Head of caudate nucleus (tissue), 42 donors: ENCODE measurements around the gene EGFLAM.

Experiments used
- DNase-seq, 42 donors: peaks; one replicate each; pipeline versions ENCODE4 v3.0.0 to v3.0.0-alpha.2; 2020 to 2021; ENCODE audit warnings: mixed read lengths in 7 of 42
- intact Hi-C: fragments of 100-400 bp; cut with DNase I; formaldehyde crosslinking; loops from one replicate; pipeline ENCODE4 v1.15.0; 2022

Gene EGFLAM

GRCh38 chr5:38456657-38457399 is 198.5 kb downstream of the EGFLAM start:
- peak in 2 of 42 donors; percentile 9 to 32 for DNase-seq
- intact Hi-C loops = no loop called here

- DNase-seq = no peak
- intact Hi-C loops = no loop called here
Measured at GRCh38 chr5:38458174-38458573, 199.8 kb downstream of the EGFLAM start.

GRCh38 chr5:38462976-38463633 is 204.7 kb downstream of the EGFLAM start:
- no peak for DNase-seq
- intact Hi-C loops = no loop called here

GRCh38 chr5:38463634-38464521 is 205.5 kb downstream of the EGFLAM start:
- no peak for DNase-seq
- intact Hi-C loops = no loop called here

GRCh38 chr5:38465061-38465460 is 206.7 kb downstream of the EGFLAM start:
- intact Hi-C loops = no loop called here
- DNase-seq = no peak

GRCh38 chr5:38465702-38466423 is 207.5 kb downstream of the EGFLAM start:
- no peak for DNase-seq
- intact Hi-C loops = no loop called here

- DNase-seq = peak in 41 of 42 donors; percentile 37 to 86 (median 65)
- intact Hi-C loops = no loop called here
Measured at GRCh38 chr5:38466424-38467189, 208.2 kb downstream of the EGFLAM start.

- DNase-seq = peak in 29 of 42 donors; percentile 32 to 76 (median 54)
- intact Hi-C loops = no loop called here
Measured at GRCh38 chr5:38467353-38468040, 209.1 kb downstream of the EGFLAM start.

GRCh38 chr5:38468202-38468673 is 209.9 kb downstream of the EGFLAM start:
- intact Hi-C loops = no loop called here
- DNase-seq = no peak

GRCh38 chr5:38468978-38469706 is 210.8 kb downstream of the EGFLAM start:
- intact Hi-C loops = no loop called here
- DNase-seq = peak in 12 of 42 donors; percentile 29 to 75 (median 51)

- intact Hi-C loops = no loop called here
- DNase-seq = no peak
Measured at GRCh38 chr5:38469707-38470267, 211.4 kb downstream of the EGFLAM start.

- intact Hi-C loops = no loop called here
- no peak for DNase-seq
Measured at GRCh38 chr5:38471709-38472108, 213.3 kb downstream of the EGFLAM start.

- DNase-seq = no peak
- intact Hi-C loops = no loop called here
Measured at GRCh38 chr5:38472541-38472940, 214.2 kb downstream of the EGFLAM start.

GRCh38 chr5:38473008-38473407 is 214.6 kb downstream of the EGFLAM start:
- intact Hi-C loops = no loop called here
- no peak for DNase-seq

GRCh38 chr5:38478166-38478565 is 219.8 kb downstream of the EGFLAM start:
- DNase-seq = no peak
- intact Hi-C loops = no loop called here

GRCh38 chr5:38478878-38479277 is 220.5 kb downstream of the EGFLAM start:
- DNase-seq = no peak
- intact Hi-C loops = no loop called here
